Right atrium auricular region (tissue), 2 donors: Measurements from ENCODE around the gene LMBR1. TPM values are rescaled to one million over a fixed set of nuclear protein-coding genes. Genes with fewer than 3 reads are reported as not detected.

Source experiments
- DNase-seq: peaks from one replicate; pipeline ENCODE4 v3.0.0-alpha.2; 2019; ENCODE audit warnings: low spot score
- H3K27ac ChIP-seq, 2 donors: fragments of 200-600 bp; sonication (generic); 1 replicate in 1 of 2; 2 replicates in 1 of 2; pipeline ENCODE4 v1.5.1; 2016 to 2019
- H3K27me3 ChIP-seq, 2 donors: fragments of 200-600 bp; sonication (generic); one replicate each; pipeline versions ENCODE4 v1.5.1 to v1.6.0; 2017 to 2019
- H3K36me3 ChIP-seq: fragments of 200-600 bp; sonication (generic); one replicate; pipeline ENCODE4 v1.5.1; 2016
- H3K4me1 ChIP-seq, 2 donors: fragments of 200-600 bp; sonication (generic); one replicate each; pipeline versions ENCODE4 v1.5.1 to v1.6.0; 2017 to 2019
- H3K4me3 ChIP-seq, 2 donors: fragments of 200-600 bp; sonication (generic); 1 replicate in 1 of 2; 2 replicates in 1 of 2; pipeline ENCODE4 v1.5.1; 2017 to 2019; ENCODE audit warnings: mild to moderate bottlenecking in 1 of 2, moderate library complexity in 1 of 2
- H3K9me3 ChIP-seq, 2 donors: fragments of 200-600 bp; sonication (generic); one replicate each; pipeline ENCODE4 v1.5.1; 2019
- total RNA-seq, 2 donors: library from RNA; depleted of rRNA; stranded (reverse); fragments of >200 nt; gene quantifications; one replicate each; pipeline ENCODE4 v1.1.0, GENCODE V29; 2016
- TF ChIP-seq, protein P1 (sequence below), 2 donors: fragments of 200-600 bp; sonication (generic); IDR thresholded peaks; one replicate each; pipeline ENCODE4 v1.5.1; 2019; ENCODE audit warnings: antibody characterized with exemption in 2 of 2

Gene LMBR1
- total RNA-seq, 2 donors from 2014 or later = 32.4 to 33.7 TPM

- no peaks in the 10 kb centered on the region for H3K4me1 ChIP-seq
- DNase-seq = no peak
- H3K36me3 ChIP-seq = no peaks in the 10 kb centered on the region
- no peak overlapping the region for H3K27ac ChIP-seq
- H3K9me3 ChIP-seq = peaks cover 0 to 6% of the 10 kb centered on the region in 2 donors
- TF ChIP-seq, protein P1, sequence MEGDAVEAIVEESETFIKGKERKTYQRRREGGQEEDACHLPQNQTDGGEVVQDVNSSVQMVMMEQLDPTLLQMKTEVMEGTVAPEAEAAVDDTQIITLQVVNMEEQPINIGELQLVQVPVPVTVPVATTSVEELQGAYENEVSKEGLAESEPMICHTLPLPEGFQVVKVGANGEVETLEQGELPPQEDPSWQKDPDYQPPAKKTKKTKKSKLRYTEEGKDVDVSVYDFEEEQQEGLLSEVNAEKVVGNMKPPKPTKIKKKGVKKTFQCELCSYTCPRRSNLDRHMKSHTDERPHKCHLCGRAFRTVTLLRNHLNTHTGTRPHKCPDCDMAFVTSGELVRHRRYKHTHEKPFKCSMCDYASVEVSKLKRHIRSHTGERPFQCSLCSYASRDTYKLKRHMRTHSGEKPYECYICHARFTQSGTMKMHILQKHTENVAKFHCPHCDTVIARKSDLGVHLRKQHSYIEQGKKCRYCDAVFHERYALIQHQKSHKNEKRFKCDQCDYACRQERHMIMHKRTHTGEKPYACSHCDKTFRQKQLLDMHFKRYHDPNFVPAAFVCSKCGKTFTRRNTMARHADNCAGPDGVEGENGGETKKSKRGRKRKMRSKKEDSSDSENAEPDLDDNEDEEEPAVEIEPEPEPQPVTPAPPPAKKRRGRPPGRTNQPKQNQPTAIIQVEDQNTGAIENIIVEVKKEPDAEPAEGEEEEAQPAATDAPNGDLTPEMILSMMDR (IDR thresholded peaks at IDR 0.05) = no peak
- no peaks in the 10 kb centered on the region for H3K27me3 ChIP-seq
- H3K4me3 ChIP-seq = no peak overlapping the region
Observed at GRCh38 chr7:156629873-156630272, 263.1 kb downstream of the LMBR1 start.

DNA sequence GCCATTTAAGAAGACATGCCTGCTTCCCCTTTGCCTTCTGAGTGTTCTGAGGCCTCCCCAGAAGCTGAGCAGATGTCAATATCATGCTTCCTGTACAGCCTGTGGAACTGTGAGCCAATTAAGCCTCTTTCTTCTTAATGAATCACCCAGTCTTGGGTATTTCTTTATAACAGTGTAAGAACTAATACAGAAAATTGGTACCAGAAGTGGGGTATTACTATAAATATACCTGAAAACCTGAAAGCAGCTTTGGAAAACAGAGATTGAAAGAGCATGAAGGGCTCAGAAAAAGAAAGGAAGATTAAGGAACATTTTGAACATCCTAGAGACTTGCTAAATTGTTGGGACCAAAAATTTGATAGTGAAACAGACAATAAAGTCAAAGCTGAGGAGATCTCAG is 264.4 kb downstream of the LMBR1 start:
- Histone ChIP-seq H3K4me1 (no peaks in the 10 kb centered on the region), H3K9me3 (peaks cover 0 to 6% of the 10 kb centered on the region in 2 donors), H3K27ac (no peak overlapping the region), H3K36me3 (no peaks in the 10 kb centered on the region), H3K27me3 (no peaks in the 10 kb centered on the region), H3K4me3 (no peak overlapping the region)
- TF ChIP-seq, protein P1 (IDR thresholded peaks at IDR 0.05) = no peak
- no peak for DNase-seq

Other genes with a start within 250 kb of the LMBR1 start
- 1 to 10 TPM; 4.1 to 6.3 TPM for gene NOM1, start 56.5 kb upstream of the LMBR1 start, total RNA-seq
- not detected for gene MNX1, start 117.5 kb upstream of the LMBR1 start, total RNA-seq
- gene UBE3C, start 245.7 kb upstream of the LMBR1 start, total RNA-seq = 10 to 100 TPM; 53.3 to 60.8 TPM